Activated effector memory CD4-positive, alpha-beta T cell treated with Interleukin-2 at 50 U/mL for 16 hours (primary cell): ENCODE results near the gene DERL2.
A peak's percentile ranks its signal among the peaks of the same experiment; 100 is the strongest.

Experiments
- DNase-seq: peaks from one replicate; pipeline ENCODE4 v3.0.0-alpha.2; 2020

Gene DERL2

GRCh38 chr17:5500589-5501391 is 14.8 kb upstream of the DERL2 start:
- DNase-seq, result peak; percentile 57

GRCh38 chr17:5500247-5500588 is 14.2 kb upstream of the DERL2 start:
- no peak for DNase-seq

- DNase-seq, result no peak
Measured at GRCh38 chr17:5499476-5500231, 13.7 kb upstream of the DERL2 start.

GRCh38 chr17:5492970-5493369 is 7.0 kb upstream of the DERL2 start:
- DNase-seq, result no peak

GRCh38 chr17:5488752-5489151 is 2.8 kb upstream of the DERL2 start:
- no peak for DNase-seq

- peak; percentile 95 for DNase-seq
Measured at GRCh38 chr17:5486206-5487124, 487 bp upstream of the DERL2 start, which contains the start of gene MIS12. Gene MIS12 (plus strand): TSS chr17:5486566. CDS start chr17:5488863, 2,297 bp downstream.

- no peak for DNase-seq
Measured at GRCh38 chr17:5481451-5481850, 4.5 kb downstream of the DERL2 start.

- DNase-seq, result no peak
Measured at GRCh38 chr17:5480962-5481361, 5.0 kb downstream of the DERL2 start.

GRCh38 chr17:5478992-5479391 is 7.0 kb downstream of the DERL2 start:
- no peak for DNase-seq

- no peak for DNase-seq
Measured at GRCh38 chr17:5473906-5474305, 12.1 kb downstream of the DERL2 start.

GRCh38 chr17:5472511-5472910 is 13.5 kb downstream of the DERL2 start:
- DNase-seq, result no peak

GRCh38 chr17:5468075-5468473 is 17.9 kb downstream of the DERL2 start:
- no peak for DNase-seq

- DNase-seq, result no peak
Measured at GRCh38 chr17:5467416-5467815, 18.6 kb downstream of the DERL2 start.

GRCh38 chr17:5466295-5466694 is 19.7 kb downstream of the DERL2 start:
- no peak for DNase-seq

- no peak for DNase-seq
Measured at GRCh38 chr17:5464717-5465507, 21.1 kb downstream of the DERL2 start.

- no peak for DNase-seq
Measured at GRCh38 chr17:5446786-5447185, 39.2 kb downstream of the DERL2 start.

GRCh38 chr17:5444209-5444608 is 41.8 kb downstream of the DERL2 start:
- DNase-seq, result no peak

- no peak for DNase-seq
Measured at GRCh38 chr17:5443728-5444127, 42.2 kb downstream of the DERL2 start.

GRCh38 chr17:5439446-5439764 is 46.6 kb downstream of the DERL2 start:
- no peak for DNase-seq

GRCh38 chr17:5438716-5439445 is 47.1 kb downstream of the DERL2 start, which contains the start of gene C1QBP:
Gene C1QBP (minus strand): TSS chr17:5439155. CDS start chr17:5439073, 82 bp downstream.
- peak; percentile 87 for DNase-seq

- DNase-seq, result no peak
Measured at GRCh38 chr17:5437721-5438317, 48.2 kb downstream of the DERL2 start.
